SK-N-SH treated with all-trans-retinoic acid at 6 μM for 48 hours (cell line): ENCODE measurements around the gene CELF4.

Experiments
- ATAC-seq: fragments of 200-7000 bp; cut with Tn5 transposase; 3 replicates; pipeline ENCODE4 v1.9.1; 2020; ENCODE audit warnings: mild to moderate bottlenecking, moderate library complexity
- BACH2 ChIP-seq: fragments of 250-450 bp; sonication (Bioruptor Pico); IDR thresholded peaks from 2 replicates; pipeline ENCODE4 v1.9.0; 2021; ENCODE audit warnings: mild to moderate bottlenecking, borderline replicate concordance
- CSDC2 ChIP-seq: fragments of 250-450 bp; sonication (Bioruptor Pico); IDR thresholded peaks from 2 replicates; pipeline ENCODE4 v1.5.0; 2020; ENCODE audit warnings: mild to moderate bottlenecking, moderate library complexity
- GLIS3 ChIP-seq: fragments of 250-450 bp; sonication (Bioruptor Pico); IDR thresholded peaks from 2 replicates; pipeline ENCODE4 v1.5.0; 2020; ENCODE audit warnings: mild to moderate bottlenecking, moderate library complexity
- ISL1 ChIP-seq: fragments of 250-450 bp; sonication (Bioruptor Pico); IDR thresholded peaks from 2 replicates; pipeline ENCODE4 v2.1.2; 2022; ENCODE audit warnings: mild to moderate bottlenecking, moderate library complexity
- OSR1 ChIP-seq: fragments of 250-450 bp; sonication (Bioruptor Pico); IDR thresholded peaks from 2 replicates; pipeline ENCODE4 v1.8.0; 2022; ENCODE audit warnings: moderate library complexity, mild to moderate bottlenecking, inconsistent platforms
- PPARA ChIP-seq: fragments of 250-450 bp; sonication (Bioruptor Pico); IDR thresholded peaks from 2 replicates; pipeline ENCODE4 v1.5.0; 2020; ENCODE audit warnings: mild to moderate bottlenecking, borderline replicate concordance
- RARB ChIP-seq: fragments of 250-450 bp; sonication (Bioruptor Pico); IDR thresholded peaks from 2 replicates; pipeline ENCODE4 v1.8.0; 2021; ENCODE audit warnings: mild to moderate bottlenecking, moderate library complexity
- TCF4 ChIP-seq: fragments of 250-450 bp; sonication (Bioruptor Pico); IDR thresholded peaks from 2 replicates; pipeline ENCODE4 v1.8.0; 2021; ENCODE audit warnings: mild to moderate bottlenecking, moderate library complexity, borderline replicate concordance
- TOX ChIP-seq: fragments of 250-450 bp; sonication (Bioruptor Pico); IDR thresholded peaks from 2 replicates; pipeline ENCODE4 v1.8.0; 2021; ENCODE audit warnings: mild to moderate bottlenecking, moderate library complexity, borderline replicate concordance
- ZC3H10 ChIP-seq: fragments of 250-450 bp; sonication (Bioruptor Pico); IDR thresholded peaks from 2 replicates; pipeline ENCODE4 v1.5.1; 2021; ENCODE audit warnings: mild to moderate bottlenecking, moderate library complexity
- ZFP3 ChIP-seq: fragments of 250-450 bp; sonication (Bioruptor Pico); IDR thresholded peaks from 2 replicates; pipeline ENCODE4 v1.5.0; 2020; ENCODE audit warnings: mild to moderate bottlenecking, moderate library complexity
- ZFP30 ChIP-seq: fragments of 450-650 bp; formaldehyde crosslinking; IDR thresholded peaks from 2 replicates; pipeline ENCODE4 v1.5.0; 2022; ENCODE audit warnings: mild to moderate bottlenecking, moderate library complexity
- ZNF565 ChIP-seq: fragments of 450-650 bp; formaldehyde crosslinking; conservative IDR thresholded peaks from 2 replicates; pipeline ENCODE4 v1.5.0; 2020; ENCODE audit warnings: low read depth, mild to moderate bottlenecking, moderate library complexity
- ZNF70 ChIP-seq: fragments of 450-650 bp; formaldehyde crosslinking; IDR thresholded peaks from 2 replicates; pipeline ENCODE4 v1.5.0; 2020; ENCODE audit warnings: mild to moderate bottlenecking, moderate library complexity
- ZNF8 ChIP-seq: fragments of 450-650 bp; formaldehyde crosslinking; IDR thresholded peaks from 2 replicates; pipeline ENCODE4 v1.5.0; 2020; ENCODE audit warnings: mild to moderate bottlenecking, moderate library complexity
- TF ChIP-seq, protein P1 (sequence below): fragments of 250-450 bp; sonication (Bioruptor Pico); IDR thresholded peaks from 2 replicates; pipeline ENCODE4 v1.5.0; 2020; ENCODE audit warnings: mild to moderate bottlenecking, moderate library complexity
- TF ChIP-seq, protein P2 (sequence below): fragments of 250-450 bp; sonication (Bioruptor Pico); IDR thresholded peaks from 2 replicates; pipeline ENCODE4 v1.8.0; 2020; ENCODE audit warnings: mild to moderate bottlenecking, moderate library complexity, borderline replicate concordance
- TF ChIP-seq, protein P3 (sequence below): fragments of 250-450 bp; sonication (Bioruptor Pico); IDR thresholded peaks from 2 replicates; pipeline ENCODE4 v1.5.1; 2021; ENCODE audit warnings: mild to moderate bottlenecking, moderate library complexity
- TF ChIP-seq, protein P4 (sequence below): fragments of 250-450 bp; sonication (Bioruptor Pico); IDR thresholded peaks from 2 replicates; pipeline ENCODE4 v1.8.0; 2021; ENCODE audit warnings: low read depth, mild to moderate bottlenecking, moderate library complexity, borderline replicate concordance

Gene CELF4

DNA sequence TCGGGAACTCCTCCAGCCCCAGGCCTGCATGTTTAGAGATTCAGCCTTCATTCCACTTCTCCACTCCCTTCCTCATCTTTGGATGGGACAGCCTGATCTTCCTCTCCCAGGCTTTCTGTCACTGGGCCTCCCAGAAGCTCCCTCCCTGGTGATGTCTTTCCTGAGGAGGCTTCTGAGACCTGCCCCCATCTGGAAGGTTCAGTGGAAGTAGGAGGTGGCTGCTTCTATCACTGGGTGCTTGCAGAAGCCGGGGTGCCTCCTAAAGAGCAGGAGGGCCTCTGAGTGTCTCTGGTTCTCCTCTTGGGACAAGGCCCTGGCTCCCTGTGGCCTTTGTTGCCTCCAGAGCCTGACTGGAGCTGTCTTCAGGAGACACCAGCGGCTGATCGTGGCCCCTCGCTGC lies 108.7 kb downstream of the CELF4 start (continued):
- TF ChIP-seq, protein P1, sequence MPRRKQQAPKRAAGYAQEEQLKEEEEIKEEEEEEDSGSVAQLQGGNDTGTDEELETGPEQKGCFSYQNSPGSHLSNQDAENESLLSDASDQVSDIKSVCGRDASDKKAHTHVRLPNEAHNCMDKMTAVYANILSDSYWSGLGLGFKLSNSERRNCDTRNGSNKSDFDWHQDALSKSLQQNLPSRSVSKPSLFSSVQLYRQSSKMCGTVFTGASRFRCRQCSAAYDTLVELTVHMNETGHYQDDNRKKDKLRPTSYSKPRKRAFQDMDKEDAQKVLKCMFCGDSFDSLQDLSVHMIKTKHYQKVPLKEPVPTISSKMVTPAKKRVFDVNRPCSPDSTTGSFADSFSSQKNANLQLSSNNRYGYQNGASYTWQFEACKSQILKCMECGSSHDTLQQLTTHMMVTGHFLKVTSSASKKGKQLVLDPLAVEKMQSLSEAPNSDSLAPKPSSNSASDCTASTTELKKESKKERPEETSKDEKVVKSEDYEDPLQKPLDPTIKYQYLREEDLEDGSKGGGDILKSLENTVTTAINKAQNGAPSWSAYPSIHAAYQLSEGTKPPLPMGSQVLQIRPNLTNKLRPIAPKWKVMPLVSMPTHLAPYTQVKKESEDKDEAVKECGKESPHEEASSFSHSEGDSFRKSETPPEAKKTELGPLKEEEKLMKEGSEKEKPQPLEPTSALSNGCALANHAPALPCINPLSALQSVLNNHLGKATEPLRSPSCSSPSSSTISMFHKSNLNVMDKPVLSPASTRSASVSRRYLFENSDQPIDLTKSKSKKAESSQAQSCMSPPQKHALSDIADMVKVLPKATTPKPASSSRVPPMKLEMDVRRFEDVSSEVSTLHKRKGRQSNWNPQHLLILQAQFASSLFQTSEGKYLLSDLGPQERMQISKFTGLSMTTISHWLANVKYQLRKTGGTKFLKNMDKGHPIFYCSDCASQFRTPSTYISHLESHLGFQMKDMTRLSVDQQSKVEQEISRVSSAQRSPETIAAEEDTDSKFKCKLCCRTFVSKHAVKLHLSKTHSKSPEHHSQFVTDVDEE (CRISPR knock-in tag) = no peak

DNA sequence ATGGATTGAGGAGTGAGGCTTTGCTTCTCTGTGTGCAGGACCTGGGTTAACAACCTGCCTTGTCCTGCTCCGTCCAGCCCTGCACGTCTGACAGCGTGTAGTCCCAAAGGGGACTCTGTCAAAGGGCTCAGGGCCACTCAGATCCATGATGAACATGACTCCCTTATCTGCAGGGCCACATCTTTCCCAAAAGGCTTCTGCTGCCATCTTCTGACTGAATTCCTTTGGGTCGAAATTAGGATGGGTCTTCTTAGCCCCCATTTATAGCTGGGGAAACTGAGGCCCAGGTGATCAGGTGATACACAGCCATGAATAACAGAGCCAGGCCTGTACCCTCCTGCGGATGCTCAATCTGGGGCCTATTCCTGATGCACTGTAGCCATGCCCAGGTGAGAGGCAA lies 109.2 kb downstream of the CELF4 start:
- TF ChIP-seq TCF4 (CRISPR knock-in tag) = no peak
- TF ChIP-seq CSDC2 (CRISPR knock-in tag) = no peak
- no peak for TF ChIP-seq ZNF70 (CRISPR knock-in tag)
- TF ChIP-seq, protein P2, sequence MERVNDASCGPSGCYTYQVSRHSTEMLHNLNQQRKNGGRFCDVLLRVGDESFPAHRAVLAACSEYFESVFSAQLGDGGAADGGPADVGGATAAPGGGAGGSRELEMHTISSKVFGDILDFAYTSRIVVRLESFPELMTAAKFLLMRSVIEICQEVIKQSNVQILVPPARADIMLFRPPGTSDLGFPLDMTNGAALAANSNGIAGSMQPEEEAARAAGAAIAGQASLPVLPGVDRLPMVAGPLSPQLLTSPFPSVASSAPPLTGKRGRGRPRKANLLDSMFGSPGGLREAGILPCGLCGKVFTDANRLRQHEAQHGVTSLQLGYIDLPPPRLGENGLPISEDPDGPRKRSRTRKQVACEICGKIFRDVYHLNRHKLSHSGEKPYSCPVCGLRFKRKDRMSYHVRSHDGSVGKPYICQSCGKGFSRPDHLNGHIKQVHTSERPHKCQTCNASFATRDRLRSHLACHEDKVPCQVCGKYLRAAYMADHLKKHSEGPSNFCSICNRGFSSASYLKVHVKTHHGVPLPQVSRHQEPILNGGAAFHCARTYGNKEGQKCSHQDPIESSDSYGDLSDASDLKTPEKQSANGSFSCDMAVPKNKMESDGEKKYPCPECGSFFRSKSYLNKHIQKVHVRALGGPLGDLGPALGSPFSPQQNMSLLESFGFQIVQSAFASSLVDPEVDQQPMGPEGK (CRISPR knock-in tag) = no peak
- no peak for TF ChIP-seq ZFP30 (CRISPR knock-in tag)
- TF ChIP-seq ZNF565 (CRISPR knock-in tag) = no peak
- no peak for TF ChIP-seq RARB (CRISPR knock-in tag)
- TF ChIP-seq ZNF8 (CRISPR knock-in tag) = no peak
- TF ChIP-seq ZFP3 (CRISPR knock-in tag) = no peak
- TF ChIP-seq, protein P3, sequence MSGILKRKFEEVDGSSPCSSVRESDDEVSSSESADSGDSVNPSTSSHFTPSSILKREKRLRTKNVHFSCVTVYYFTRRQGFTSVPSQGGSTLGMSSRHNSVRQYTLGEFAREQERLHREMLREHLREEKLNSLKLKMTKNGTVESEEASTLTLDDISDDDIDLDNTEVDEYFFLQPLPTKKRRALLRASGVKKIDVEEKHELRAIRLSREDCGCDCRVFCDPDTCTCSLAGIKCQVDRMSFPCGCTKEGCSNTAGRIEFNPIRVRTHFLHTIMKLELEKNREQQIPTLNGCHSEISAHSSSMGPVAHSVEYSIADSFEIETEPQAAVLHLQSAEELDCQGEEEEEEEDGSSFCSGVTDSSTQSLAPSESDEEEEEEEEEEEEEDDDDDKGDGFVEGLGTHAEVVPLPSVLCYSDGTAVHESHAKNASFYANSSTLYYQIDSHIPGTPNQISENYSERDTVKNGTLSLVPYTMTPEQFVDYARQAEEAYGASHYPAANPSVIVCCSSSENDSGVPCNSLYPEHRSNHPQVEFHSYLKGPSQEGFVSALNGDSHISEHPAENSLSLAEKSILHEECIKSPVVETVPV (CRISPR knock-in tag) = no peak
- TF ChIP-seq ISL1 (CRISPR knock-in tag) = no peak
- TF ChIP-seq BACH2 (CRISPR knock-in tag) = no peak
- no peak for TF ChIP-seq PPARA
- TF ChIP-seq GLIS3 (CRISPR knock-in tag) = no peak
- TF ChIP-seq ZC3H10 (CRISPR knock-in tag) = no peak
- TF ChIP-seq OSR1 = no peak
- no peak for ATAC-seq

DNA sequence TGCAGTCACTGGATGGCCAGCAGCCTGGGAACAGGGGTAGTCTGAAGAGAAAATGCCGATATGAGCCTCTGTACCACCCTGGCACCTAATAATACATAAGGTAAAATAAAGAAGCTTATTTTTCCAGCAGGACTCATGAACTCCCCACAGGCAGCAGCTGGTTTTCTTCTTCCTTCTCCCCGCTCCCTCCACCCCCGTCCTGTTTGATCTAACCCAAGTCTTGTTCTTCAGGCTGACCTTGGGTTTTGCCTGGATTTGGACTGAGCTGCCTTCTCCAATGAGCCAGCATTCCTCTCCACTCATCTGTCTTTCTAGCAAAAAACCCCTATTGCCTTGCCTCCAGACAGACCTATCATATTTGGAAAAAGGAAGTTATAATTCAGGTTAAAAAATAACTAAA lies 111.8 kb downstream of the CELF4 start:
- TF ChIP-seq, protein P2 (CRISPR knock-in tag) = no peak
- TF ChIP-seq ZNF565 (CRISPR knock-in tag) (no peak), ZC3H10 (CRISPR knock-in tag) (no peak), TOX (CRISPR knock-in tag) (no peak), GLIS3 (CRISPR knock-in tag) (no peak)
- TF ChIP-seq, all 23 proteins: peak for 0
- ATAC-seq = no peak

DNA sequence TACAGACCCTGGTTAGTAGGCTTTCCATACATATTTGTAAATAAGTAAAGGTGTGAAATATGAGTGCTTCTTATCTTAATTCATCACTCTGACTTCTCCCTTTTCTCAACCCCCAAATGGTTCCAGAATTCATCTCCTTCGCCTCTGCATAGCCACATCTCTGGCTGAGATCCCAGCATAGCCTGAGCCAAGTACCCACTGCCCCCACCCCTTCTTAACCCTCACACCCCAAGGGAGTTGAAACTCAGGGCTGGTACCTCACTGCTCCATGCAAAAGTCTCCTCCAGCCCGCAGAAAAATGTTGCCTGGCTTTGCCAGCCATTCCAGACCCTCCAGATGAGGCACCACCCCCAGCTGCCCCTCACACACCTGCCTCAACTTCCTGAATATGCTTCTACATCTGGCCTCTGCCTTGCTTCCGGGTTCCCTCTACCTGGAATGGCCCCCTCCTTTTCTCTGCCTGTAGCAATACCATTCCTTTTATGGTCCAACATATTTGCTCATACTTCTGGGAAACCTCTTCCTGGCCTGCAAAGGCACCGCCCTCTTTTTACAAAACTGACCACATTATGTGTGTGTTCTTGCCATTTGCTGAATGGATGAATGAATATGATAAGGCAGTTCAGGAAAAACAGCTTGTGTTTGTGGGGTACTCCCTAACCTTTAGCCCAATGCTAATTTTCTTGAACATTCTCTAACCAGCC lies 112.8 kb downstream of the CELF4 start:
- ATAC-seq = no peak
- no peak for TF ChIP-seq ZNF8 (CRISPR knock-in tag)
- TF ChIP-seq ZNF70 (CRISPR knock-in tag) = no peak
- TF ChIP-seq, all 23 proteins: peak for 0

DNA sequence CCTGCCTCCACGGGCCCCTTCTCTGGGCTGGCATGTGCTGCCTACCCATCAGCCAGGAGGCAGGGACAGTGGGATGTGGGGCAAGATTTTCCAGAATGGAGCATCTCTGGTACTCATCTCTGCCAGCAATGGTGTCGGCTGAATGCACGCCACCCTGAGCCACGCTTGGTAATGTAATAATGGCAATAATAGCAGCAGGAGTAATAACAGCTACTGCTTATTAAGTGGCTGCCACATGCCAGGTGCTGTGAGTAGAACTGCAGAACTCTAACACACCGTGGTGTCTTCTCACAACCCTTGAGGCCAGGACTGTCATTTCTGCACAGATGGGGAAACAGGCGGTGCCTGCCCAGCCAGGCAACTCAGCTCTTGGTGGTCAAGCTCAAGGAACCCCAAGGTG lies 113.6 kb downstream of the CELF4 start:
- no peak for ATAC-seq
- no peak for TF ChIP-seq ZNF8 (CRISPR knock-in tag)
- TF ChIP-seq ISL1 (CRISPR knock-in tag) = no peak
- TF ChIP-seq, protein P3 (CRISPR knock-in tag) = no peak
- TF ChIP-seq TOX (CRISPR knock-in tag) = no peak
- no peak for TF ChIP-seq ZFP3 (CRISPR knock-in tag)
- TF ChIP-seq GLIS3 (CRISPR knock-in tag) = no peak
- no peak for TF ChIP-seq OSR1
- no peak for TF ChIP-seq ZC3H10 (CRISPR knock-in tag)
- TF ChIP-seq RARB (CRISPR knock-in tag) = no peak
- TF ChIP-seq BACH2 (CRISPR knock-in tag) = no peak
- TF ChIP-seq ZNF70 (CRISPR knock-in tag) = no peak
- TF ChIP-seq, protein P4, sequence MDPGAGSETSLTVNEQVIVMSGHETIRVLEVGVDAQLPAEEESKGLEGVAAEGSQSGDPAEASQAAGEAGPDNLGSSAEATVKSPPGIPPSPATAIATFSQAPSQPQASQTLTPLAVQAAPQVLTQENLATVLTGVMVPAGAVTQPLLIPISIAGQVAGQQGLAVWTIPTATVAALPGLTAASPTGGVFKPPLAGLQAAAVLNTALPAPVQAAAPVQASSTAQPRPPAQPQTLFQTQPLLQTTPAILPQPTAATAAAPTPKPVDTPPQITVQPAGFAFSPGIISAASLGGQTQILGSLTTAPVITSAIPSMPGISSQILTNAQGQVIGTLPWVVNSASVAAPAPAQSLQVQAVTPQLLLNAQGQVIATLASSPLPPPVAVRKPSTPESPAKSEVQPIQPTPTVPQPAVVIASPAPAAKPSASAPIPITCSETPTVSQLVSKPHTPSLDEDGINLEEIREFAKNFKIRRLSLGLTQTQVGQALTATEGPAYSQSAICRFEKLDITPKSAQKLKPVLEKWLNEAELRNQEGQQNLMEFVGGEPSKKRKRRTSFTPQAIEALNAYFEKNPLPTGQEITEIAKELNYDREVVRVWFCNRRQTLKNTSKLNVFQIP (CRISPR knock-in tag) = no peak
- TF ChIP-seq ZFP30 (CRISPR knock-in tag) = no peak
